ENCODE results near the gene SLC26A2.

DNA sequence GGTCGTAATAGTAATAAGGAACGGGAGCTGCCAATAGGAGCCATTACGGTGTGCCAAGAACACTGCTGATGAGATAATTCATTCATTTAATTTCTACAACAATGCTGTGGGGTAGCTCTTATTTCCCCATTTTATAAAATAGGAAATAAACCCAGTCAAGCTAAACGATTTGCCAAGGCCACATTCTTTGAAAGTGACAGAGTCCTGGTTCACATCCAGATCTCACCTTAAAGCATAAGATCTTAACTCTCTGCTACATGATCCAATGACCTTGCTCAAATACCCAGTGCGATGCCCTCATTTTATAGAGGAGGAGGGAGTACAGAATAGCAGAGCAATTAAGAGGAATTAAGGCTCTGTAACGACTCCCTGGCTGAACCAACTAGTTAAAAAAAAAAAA, 21.0 kb upstream of the SLC26A2 start:
- TF ChIP-seq, protein P1, sequence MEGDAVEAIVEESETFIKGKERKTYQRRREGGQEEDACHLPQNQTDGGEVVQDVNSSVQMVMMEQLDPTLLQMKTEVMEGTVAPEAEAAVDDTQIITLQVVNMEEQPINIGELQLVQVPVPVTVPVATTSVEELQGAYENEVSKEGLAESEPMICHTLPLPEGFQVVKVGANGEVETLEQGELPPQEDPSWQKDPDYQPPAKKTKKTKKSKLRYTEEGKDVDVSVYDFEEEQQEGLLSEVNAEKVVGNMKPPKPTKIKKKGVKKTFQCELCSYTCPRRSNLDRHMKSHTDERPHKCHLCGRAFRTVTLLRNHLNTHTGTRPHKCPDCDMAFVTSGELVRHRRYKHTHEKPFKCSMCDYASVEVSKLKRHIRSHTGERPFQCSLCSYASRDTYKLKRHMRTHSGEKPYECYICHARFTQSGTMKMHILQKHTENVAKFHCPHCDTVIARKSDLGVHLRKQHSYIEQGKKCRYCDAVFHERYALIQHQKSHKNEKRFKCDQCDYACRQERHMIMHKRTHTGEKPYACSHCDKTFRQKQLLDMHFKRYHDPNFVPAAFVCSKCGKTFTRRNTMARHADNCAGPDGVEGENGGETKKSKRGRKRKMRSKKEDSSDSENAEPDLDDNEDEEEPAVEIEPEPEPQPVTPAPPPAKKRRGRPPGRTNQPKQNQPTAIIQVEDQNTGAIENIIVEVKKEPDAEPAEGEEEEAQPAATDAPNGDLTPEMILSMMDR (IDR thresholded peaks at IDR 0.05): no peak
- no peak for TF ChIP-seq POLR2A (IDR thresholded peaks at IDR 0.05)
